Epithelial cell of proximal tubule (primary cell): ENCODE measurements around the gene LINGO1. TPM values are rescaled to one million over a fixed set of nuclear protein-coding genes. Genes with fewer than 3 reads are reported as not detected.

Experiments
- DNase-seq: peaks from one replicate; pipeline ENCODE4 v3.0.0-alpha.2; 2011; ENCODE audit warnings: low read depth
- H3K4me3 ChIP-seq: 2 replicates; pipeline ENCODE4 v1.5.1; 2011; ENCODE audit warnings: low read depth, mild to moderate bottlenecking, low read length
- CTCF ChIP-seq: conservative IDR thresholded peaks from 2 replicates; pipeline ENCODE4 v1.5.1; 2012; ENCODE audit warnings: low read depth, mild to moderate bottlenecking, low read length
- total RNA-seq: library from RNA; depleted of rRNA; stranded (reverse); fragments of >200 nt; gene quantifications from 2 replicates; pipeline ENCODE4 v1.2.3, GENCODE V29; 2015

LINGO1 gene
- total RNA-seq, 1 donor from 2014 or later = not detected

- TF ChIP-seq CTCF = no peak
- DNase-seq = no peak
- H3K4me3 ChIP-seq = no peak overlapping the region
These were observed 58.0 kb downstream of the LINGO1 start for GRCh38 chr15:77574521-77575202.

- no peak for TF ChIP-seq CTCF
- no peak for DNase-seq
- H3K4me3 ChIP-seq = no peak overlapping the region
These were observed 58.9 kb downstream of the LINGO1 start for GRCh38 chr15:77573802-77574201.

- H3K4me3 ChIP-seq = no peak overlapping the region
- TF ChIP-seq CTCF = no peak
- no peak for DNase-seq
These were observed 60.5 kb downstream of the LINGO1 start for GRCh38 chr15:77572186-77572585.

GRCh38 chr15:77571741-77572140, 61.0 kb downstream of the LINGO1 start:
- no peak for TF ChIP-seq CTCF
- DNase-seq = no peak
- H3K4me3 ChIP-seq = no peak overlapping the region

GRCh38 chr15:77571181-77571580, 61.5 kb downstream of the LINGO1 start:
- DNase-seq = no peak
- no peak overlapping the region for H3K4me3 ChIP-seq
- TF ChIP-seq CTCF = no peak

GRCh38 chr15:77569729-77570125, 63.0 kb downstream of the LINGO1 start:
- no peak for DNase-seq
- no peak overlapping the region for H3K4me3 ChIP-seq
- TF ChIP-seq CTCF = no peak
